ENCODE data around the gene ZNF500.

The ZNF500 gene

DNA sequence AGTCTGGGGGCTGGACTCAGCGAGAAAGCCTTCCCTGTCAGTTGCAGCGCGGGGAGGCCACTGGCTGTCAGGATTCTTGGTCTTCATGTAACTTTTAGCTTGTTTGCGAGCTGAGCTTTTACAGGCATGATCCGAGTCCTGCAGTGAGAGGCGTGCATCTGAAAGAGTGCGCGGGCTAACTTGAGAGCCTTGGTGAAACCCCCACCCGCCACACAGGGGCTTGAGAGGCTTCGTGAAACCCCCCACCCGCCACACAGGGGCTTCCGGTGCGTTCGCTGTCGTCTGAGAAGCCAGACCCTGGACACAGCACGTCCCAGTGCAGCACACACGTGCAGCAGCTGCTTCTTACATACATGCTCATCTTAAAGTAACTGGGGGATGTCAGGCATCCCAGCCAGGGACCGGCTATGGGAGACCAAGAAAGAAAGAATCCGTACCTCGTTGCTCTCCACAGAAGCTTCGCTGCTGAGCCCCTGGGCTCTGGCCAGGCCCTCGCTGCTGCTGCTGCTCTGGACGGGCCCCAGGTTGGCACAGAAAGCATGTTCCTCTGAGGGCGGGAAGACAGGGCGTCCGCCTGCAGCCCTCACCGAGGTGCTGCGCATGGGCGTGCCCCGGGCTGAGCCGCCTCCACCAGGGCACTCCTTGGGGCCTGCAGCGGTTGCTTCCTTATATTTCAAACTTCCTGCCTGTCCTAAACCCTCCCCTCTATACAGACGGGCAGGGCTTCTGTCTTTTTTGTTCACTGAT, 65.8 kb downstream of the ZNF500 start:
- DNase-seq: no peak

GRCh38 chr16:4700380-4700996, 66.5 kb downstream of the ZNF500 start:
- no peak for DNase-seq

DNA sequence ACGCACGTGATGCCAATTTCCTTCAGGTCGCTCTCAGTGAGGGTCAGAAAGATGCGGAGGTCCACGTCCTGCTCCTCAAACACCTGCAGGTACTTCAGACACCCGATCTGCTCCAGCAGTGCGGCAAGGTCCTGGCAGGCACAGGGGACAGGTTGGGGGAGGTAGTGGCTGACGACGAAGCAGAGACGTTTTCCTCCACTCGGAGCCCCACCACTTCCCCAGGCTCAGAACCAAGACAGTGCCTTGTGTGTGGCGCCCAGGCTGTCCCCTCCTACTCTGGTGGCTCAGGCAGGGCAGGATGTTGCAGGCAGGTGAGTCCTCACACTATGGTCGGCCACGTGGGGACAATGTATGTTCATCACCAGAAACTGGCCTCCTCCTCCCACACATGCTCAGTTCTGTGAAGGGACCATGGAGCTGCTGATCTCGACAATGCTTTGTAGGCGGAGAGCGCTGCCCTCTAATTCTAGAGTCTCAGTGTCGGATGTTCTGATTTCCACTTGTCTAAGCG, 67.9 kb downstream of the ZNF500 start:
- no peak for DNase-seq

GRCh38 chr16:4698321-4699045, 68.5 kb downstream of the ZNF500 start:
- DNase-seq: no peak
